AG09319 (cell line): Measurements from ENCODE around the gene SMOC1.

ENCODE experiments used
- DNase-seq: peaks from one replicate; pipeline ENCODE4 v3.0.0-alpha.2; 2010; ENCODE audit warnings: low read depth; ENCODE audit errors: extremely low read depth
- CTCF ChIP-seq: IDR thresholded peaks from 2 replicates; pipeline ENCODE4 v1.5.1; 2011; ENCODE audit warnings: low read depth, mild to moderate bottlenecking, inconsistent platforms, low read length, moderate library complexity

Gene SMOC1

DNA sequence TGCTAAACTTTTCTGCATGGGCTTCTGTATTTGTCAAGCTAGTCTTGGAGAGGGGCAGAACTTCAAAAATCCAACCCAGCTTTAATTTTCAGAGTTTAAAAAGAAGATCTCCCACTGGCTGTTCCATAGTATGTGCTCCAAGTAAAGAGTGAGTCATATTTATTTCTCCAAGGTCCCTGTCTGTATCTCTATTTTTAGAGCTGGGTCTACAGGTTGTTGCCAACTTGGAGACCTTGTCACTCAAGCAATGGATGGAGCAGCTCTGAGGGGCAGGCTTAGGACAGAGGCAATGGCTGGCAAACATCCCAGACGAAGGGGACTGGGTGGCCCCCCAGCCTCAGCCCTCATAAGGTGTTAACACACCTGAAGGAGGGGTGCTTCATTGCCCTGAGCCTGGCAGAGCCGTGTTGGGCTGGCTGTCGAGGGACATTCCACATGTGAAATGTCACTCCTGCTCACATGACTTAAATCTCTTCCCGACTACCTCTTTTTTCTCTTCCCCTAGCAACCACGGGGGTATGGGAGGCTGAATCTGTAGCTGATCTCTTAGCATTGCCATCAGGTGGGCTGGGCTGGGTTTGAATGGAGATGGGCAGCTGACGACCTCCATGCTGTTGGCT, 103.1 kb downstream of the SMOC1 start:
- DNase-seq = no peak
- TF ChIP-seq CTCF = no peak

DNA sequence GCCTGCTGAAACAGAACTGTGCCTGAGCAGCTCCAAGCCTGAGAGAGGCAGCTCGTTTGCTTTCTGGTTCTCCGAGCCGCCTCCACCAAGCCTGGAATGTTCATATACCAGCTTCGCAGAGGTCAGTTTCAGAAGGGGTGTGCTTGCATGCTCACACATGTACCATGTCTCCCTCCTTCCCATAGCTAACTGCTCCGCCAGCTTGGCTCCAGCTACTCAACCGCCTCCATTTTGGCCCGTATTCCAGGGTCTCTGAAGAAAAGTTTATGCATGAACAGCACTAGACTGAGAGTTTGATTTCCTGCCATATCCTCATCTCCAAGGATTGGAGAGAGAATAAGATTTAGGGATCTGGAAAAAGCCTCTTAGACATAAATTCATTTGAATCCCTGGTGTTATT, 103.7 kb downstream of the SMOC1 start:
- no peak for DNase-seq
- no peak for TF ChIP-seq CTCF

DNA sequence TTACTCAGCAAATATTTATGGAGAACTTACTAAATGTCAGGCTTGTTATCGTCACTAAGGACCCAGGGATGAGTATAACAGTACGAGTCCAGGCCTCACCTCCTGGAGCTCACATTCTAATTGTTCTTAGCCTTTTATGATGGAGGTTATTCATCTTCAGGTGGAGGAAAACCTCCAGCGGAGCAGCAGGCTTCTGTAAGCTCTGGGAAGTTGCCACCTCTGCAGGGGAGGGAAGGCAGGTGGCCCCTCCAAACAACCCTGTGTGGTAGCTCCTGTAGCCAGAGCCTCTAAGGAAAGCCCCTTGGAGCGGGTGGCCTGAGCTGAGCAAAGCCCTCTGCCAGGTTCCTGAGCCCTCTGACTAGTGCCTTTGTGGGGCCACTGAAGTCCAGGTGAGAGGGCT, 104.1 kb downstream of the SMOC1 start:
- no peak for TF ChIP-seq CTCF

DNA sequence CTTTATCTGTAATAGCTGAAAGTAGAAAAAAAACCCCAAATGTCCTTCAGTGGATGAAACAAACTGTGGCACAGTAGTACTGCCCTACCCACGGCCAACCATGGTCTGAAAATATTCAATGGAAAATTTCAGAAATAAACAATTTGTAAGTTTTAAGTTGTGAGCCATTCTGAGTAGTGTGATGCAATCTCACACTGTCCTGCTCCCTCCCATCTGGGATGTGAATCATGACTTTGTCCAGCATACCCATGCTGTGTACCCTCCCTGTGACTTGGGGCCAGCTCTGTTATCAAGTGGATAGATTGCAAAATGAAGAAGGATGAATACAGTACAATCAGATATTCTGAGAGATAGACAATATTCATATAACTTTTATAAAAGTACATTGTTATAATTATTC, 106.2 kb downstream of the SMOC1 start:
- no peak for DNase-seq
- TF ChIP-seq CTCF = no peak

More for the DNA sequence above, 104.1 kb downstream of the SMOC1 start:
- DNase-seq = no peak

DNA sequence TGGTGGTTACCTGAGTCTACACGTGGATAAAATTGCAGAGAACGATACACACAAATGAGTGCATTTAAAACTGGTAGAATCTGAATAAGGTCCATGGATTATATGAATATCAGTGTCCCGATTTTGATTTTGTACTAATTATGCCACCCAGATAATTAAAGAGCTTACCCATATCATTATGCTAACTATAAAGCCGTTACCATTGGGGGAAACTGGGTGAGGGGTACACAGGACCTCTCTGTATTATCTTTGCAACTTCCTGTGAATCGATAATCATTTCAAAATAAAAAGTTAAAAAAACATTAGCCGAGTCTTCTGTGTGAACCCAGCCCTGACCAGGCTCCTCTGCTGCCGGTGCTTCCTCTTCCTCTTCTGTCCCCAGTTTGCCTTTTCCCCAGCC, 107.1 kb downstream of the SMOC1 start:
- TF ChIP-seq CTCF = no peak
- no peak for DNase-seq

DNA sequence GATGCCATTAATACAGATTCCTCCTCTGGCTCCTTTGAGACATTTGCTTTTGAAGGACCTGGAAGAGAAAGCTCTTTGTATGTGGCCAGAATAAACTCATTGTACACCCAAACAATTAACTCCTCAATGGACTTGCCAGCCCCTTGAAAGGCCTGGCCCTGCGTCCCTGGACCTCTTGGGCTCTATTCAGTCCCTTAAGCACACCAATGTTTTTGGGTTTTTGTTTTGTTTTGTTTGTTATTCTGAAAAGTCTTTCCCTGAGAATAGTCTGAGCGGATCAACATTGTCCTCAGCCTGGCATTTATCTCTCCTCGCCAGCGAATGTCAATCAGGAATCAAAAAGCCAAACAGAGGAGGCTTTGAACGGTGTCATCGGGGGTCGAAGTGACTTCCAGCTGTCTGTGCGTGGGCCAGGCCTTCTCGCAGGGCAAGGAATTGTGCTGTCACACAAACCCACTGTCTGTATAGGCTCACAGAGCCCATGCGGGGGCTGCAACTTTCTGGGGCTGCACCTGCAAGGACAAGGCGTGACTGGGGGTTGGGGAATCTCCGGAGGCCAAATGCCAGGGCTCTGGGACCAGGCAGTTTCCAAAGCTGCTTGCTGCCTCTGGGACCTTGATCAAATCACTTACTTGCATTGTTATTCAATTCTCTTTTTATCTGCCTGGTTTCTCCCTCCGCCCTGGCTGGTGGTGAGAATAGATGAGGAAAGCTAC, 108.3 kb downstream of the SMOC1 start:
- TF ChIP-seq CTCF = no peak
- no peak for DNase-seq

GRCh38 chr14:69988979-69989378, 109.8 kb downstream of the SMOC1 start:
- TF ChIP-seq CTCF = no peak
- no peak for DNase-seq
